Activated T-cell treated with anti-CD3 and anti-CD28 coated beads for 48 hours (primary cell): ENCODE measurements around the gene PTGER2.

Experiments used
- DNase-seq: peaks from one replicate; pipeline ENCODE4 v3.0.0-alpha.2; 2020; ENCODE audit warnings: low read depth

PTGER2 gene

DNA sequence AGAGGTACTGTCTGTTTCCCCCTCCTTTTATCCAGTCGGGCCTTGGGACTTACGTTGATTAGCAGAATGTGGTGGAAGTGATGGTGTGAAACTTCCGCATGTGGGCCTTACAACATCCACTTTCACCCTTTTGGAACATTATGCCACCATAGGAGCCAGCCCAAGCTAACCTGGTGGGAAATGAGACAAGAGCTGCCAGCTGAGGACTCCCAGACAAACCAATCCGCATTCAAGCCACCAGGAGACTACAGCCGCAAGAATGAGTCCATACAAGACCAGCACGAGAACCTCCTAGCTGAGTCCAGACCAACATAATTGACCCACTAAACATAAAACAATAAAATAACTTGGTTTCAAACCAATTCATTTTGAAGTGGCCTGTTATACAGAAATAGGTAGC lies 9.1 kb upstream of the PTGER2 start:
- DNase-seq: no peak

GRCh38 chr14:52307376-52307775 lies 6.7 kb upstream of the PTGER2 start:
- DNase-seq: no peak

- DNase-seq: no peak
These were observed 6.2 kb upstream of the PTGER2 start for GRCh38 chr14:52307905-52308304.

- no peak for DNase-seq
These were observed 3.6 kb upstream of the PTGER2 start for GRCh38 chr14:52310541-52310940.

- DNase-seq: no peak
These were observed 1.2 kb upstream of the PTGER2 start for GRCh38 chr14:52312931-52313355.

DNA sequence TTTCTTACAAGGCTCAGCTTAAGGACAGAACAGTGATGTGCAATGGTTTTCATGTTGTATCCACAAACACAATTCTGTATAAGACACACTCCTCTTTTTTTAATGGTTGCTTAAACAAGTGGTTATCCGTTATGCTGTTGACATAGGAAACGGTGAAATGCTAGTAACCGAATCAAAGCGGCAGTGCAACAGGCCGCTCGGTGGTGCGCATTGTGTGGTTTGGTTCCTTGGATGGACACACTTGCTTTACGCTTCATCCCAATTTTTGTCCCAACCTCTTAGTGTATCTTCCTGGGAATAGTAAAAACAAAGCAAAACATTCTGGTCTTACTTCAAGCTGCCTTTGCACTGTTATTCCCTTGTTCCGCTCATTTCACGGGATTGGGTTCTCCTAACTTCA lies 650 bp upstream of the PTGER2 start:
- DNase-seq: no peak

DNA sequence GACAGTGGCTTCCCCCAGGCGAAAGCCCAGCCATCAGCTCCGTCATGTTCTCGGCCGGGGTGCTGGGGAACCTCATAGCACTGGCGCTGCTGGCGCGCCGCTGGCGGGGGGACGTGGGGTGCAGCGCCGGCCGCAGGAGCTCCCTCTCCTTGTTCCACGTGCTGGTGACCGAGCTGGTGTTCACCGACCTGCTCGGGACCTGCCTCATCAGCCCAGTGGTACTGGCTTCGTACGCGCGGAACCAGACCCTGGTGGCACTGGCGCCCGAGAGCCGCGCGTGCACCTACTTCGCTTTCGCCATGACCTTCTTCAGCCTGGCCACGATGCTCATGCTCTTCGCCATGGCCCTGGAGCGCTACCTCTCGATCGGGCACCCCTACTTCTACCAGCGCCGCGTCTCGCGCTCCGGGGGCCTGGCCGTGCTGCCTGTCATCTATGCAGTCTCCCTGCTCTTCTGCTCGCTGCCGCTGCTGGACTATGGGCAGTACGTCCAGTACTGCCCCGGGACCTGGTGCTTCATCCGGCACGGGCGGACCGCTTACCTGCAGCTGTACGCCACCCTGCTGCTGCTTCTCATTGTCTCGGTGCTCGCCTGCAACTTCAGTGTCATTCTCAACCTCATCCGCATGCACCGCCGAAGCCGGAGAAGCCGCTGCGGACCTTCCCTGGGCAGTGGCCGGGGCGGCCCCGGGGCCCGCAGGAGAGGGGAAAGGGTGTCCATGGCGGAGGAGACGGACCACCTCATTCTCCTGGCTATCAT lies 663 bp downstream of the PTGER2 start:
- DNase-seq: peak; percentile 40

DNA sequence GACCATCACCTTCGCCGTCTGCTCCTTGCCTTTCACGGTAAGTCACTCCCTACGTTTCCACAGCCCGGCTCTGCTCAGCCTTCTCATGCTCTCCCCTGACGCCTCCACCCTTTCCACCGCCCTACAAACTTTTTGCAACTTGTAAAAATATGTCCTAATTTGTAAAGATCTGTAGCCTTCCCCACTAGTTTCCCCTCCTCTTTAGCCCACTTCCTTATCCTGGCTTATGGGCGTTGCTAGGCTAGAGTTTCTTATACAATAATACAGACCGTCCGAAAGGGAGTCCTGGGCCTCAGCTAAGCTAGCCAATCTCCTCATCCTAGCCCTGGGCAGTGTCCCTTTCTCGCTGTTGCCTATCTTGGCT lies 1.2 kb downstream of the PTGER2 start:
- no peak for DNase-seq

- no peak for DNase-seq
These were observed 4.0 kb downstream of the PTGER2 start for GRCh38 chr14:52318062-52318461.

- no peak for DNase-seq
These were observed 4.9 kb downstream of the PTGER2 start for GRCh38 chr14:52318826-52319645.

- no peak for DNase-seq
These were observed 5.8 kb downstream of the PTGER2 start for GRCh38 chr14:52319919-52320318.

- DNase-seq: no peak
These were observed 11.0 kb downstream of the PTGER2 start for GRCh38 chr14:52325126-52325525.

- DNase-seq: no peak
These were observed 11.5 kb downstream of the PTGER2 start for GRCh38 chr14:52325630-52326029.

- DNase-seq: no peak
These were observed 13.5 kb downstream of the PTGER2 start for GRCh38 chr14:52327374-52328226.

DNA sequence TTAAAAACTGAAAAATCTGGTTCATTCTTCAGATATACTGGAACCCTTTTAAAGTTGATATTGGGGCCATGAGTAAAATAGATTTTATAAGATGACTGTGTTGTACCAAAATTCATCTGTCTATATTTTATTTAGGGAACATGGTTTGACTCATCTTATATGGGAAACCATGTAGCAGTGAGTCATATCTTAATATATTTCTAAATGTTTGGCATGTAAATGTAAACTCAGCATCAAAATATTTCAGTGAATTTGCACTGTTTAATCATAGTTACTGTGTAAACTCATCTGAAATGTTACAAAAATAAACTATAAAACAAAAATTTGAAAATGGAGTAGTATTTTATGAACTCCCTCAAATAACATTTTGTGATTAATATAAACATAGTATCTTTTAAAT lies 14.2 kb downstream of the PTGER2 start:
- no peak for DNase-seq

DNA sequence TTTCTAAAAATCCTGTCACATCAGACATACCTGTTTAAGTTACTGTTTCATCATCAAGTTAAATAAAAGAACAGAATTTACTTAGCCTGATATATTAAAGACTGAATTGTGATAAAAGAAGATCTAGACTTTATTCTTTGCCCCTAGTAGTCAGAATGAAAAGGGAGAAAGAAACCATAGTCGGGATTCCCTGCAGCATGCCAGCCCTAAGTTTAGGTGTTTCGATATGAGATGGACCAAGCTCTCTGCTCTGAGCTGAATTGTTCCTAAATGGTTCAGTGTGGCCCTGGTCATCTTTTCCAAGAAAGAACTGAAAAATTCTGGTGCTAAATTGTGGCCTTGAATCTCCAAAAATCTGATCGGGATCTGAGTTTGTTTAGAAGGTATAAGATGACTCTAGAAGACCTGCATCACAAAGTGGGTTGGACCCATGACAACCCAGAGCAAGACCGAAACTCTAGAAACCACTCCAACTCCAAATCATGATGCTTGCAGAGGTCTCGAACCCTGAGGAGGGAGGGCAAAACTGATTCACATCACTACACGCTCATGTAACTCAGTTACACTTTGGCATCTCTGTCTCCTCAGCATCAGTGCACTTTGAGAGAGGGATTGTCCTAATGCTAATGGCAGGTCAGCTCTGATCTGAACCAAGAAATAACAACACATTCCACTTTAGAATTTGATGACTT lies 15.7 kb downstream of the PTGER2 start:
- no peak for DNase-seq

- no peak for DNase-seq
These were observed 18.2 kb downstream of the PTGER2 start for GRCh38 chr14:52332269-52332668.

GRCh38 chr14:52333108-52333507 lies 19.0 kb downstream of the PTGER2 start:
- DNase-seq: no peak

DNA sequence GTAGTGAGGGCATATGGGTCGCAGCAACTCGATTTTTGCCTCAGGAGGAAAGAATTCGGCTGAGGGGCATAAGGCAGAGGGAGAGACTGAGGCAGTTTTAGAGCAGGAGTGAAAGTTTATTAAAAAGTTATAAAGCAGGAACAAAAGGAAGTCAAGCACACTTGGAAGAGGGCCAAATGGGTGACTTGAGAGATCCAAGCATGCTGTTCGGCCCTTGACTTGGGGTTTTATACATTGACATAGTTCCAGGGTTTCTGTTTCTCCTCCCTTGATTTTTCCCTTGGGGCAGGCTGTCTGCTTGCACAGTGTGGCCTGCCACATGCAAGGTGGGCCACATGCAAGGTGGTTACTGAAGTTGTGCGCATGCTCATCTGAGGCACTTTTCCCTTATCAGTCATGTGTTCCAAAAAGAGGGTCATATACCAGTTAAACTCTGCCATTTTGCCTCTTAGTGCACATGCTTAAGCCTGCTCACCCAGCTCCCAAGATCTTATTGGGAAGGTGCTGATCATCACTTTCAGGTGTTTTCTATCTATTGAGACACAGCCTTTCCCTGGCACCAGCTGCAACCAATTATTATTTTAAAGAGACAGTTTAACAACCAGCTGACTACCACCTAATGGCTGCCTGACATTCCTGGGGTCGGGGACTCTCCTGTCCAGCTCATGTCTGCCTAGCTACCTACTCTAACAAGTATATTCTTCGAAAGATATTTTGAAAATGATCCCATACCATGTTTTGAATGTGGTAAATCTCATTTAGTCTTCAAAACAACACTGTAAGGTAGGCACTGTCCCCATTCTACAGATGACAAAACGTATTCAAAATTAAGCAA lies 19.9 kb downstream of the PTGER2 start:
- no peak for DNase-seq

DNA sequence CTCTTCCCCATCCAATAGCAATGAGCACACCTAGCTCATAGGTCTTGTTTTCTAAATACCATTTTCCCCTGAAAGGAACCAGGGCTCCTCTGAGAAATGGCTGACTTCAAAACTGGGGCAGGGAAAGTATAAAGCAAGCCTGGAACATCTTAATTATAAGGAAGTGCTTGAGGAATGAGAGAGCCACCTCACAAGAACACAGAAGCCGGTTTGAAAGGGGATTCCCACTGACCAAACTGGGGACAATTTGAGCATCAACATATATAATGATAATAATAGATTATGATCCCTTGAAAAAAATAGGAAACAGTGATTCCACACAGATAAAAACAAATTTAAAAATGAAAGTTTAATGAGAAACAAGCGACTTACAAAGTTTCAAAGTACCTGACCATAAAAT lies 22.1 kb downstream of the PTGER2 start:
- DNase-seq: no peak

DNA sequence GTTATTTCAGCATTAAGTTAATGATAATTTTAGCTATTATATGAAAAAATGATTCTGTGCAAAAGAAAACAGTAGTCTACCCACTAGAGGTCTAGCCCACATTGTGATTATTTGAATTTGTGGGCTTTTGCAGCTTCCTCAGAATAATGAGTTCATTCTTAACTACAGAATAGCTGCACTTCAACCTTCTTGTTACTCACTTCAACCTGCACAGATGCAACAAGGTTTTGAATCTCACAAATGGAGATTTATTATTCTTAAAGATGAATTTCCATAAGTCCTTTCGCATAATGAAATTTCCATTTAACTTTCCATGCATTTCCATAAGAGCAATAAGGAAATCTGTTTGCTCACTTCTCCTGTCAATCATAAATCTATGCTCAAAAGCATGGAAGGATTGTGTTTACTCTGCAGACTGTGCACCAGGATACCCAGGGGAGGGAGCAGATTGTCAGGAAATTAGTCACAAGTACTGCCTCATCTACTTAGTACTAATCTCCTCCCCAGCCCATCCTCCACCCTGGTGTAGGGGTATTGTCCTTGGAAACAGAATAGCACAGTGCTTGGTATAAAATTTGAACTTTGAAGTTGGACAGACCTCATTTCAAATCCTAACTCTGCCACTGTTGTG lies 24.1 kb downstream of the PTGER2 start:
- DNase-seq: no peak
